HG03354 (cell line): ENCODE measurements around the gene ALDH1A3.

Source experiments
- ATAC-seq: cut with Tn5 transposase; IDR thresholded peaks from one replicate; pipeline ENCODE4 v1.9.1; 2021; ENCODE audit warnings: mild to moderate bottlenecking; ENCODE audit not compliant: unreplicated experiment, poor library complexity, severe bottlenecking

Gene ALDH1A3

DNA sequence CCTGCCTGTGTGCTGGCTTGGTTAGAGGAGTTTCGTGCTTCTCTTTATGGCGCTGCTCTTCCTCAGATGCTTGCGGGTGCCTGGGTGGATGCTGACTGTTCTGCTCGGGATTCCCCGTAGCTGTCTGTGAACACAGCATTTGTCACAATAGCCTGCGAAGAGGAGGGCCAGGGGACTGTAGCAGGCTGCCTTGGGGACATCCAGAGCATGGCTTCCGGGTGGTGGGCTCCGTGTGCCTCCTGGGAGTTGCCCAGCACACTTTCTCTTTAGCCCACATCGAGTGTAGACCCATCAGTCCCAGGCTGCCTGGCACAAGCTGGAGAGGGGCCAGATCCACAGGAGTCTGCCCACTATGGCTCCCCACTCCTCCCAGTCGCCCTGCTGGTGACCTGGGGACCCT lies 61.9 kb downstream of the ALDH1A3 start:
- peak; percentile 53 for ATAC-seq

DNA sequence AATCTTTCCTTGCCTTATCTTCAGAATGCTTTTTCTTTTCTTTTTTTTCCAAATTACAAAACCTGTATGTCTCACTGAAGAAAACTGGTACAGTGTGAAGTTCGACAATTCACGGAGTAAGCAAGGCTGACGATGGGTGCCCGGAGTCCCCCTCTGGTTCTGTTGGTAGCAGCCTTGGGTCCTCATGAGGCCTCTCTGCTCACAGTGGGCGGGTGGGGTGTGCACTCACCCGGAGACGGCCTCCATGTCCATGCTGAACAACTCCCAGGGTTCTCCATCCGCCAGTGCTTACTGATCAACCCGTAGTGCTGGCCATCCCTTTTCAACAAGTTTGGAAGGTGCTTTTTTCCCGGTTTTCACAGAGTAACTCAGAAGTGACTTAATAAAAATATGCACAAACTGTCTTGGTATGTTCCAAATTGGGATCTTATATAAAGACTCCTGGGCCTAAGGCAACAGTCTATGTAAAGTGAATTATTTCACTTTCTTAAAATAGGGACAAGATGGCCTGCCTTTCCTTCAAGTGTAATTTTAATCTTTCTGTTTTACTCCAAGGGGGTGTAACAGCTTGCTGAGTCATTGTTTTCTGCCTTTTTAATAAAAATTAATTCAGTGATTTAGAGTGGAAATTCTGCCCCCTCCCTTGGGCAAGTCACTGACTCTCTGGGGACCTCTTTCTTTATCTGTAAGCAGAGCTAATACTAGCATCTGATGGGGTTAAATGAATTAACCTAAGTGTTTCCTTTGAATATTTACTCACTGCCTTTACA lies 63.2 kb downstream of the ALDH1A3 start:
- no peak for ATAC-seq

- no peak for ATAC-seq
These were observed 64.7 kb downstream of the ALDH1A3 start for GRCh38 chr15:100944244-100944895.

DNA sequence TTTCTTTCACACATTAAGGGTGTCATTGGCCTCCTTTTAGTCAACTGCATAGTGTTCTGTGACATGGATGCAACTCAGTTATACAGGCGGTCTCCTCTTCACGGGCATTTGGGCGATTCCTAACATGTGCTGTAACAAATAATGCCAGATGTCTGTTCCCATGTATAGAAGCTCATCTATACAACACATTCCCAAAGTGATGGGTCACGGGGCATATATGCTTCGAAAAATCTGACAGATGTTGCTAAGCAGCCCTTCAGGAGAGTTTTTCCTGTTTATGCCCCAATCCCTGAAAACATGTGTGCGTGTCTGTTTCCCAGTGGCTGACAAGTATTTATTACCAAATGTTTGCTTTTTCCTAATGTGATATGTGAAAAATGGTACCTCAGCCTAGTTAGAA lies 65.4 kb downstream of the ALDH1A3 start:
- no peak for ATAC-seq

GRCh38 chr15:100947760-100948429 lies 68.3 kb downstream of the ALDH1A3 start:
- ATAC-seq, result no peak

DNA sequence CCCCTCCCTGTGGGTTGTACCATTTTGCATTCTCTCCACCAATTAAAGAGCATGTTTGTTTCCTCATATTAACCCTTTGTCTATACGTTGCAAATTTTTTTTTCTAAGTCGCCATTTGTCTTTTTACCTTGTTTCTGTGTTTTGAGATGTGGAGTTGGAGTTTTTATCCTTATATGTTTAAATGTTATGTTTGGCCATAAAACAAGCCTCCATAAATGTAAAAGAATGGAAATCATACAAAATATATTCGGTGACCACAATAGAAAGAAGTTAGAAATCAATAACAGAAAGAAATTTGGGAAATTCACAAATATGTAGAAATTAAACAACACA lies 68.8 kb downstream of the ALDH1A3 start:
- no peak for ATAC-seq

- no peak for ATAC-seq
These were observed 70.1 kb downstream of the ALDH1A3 start for GRCh38 chr15:100949691-100950090.

DNA sequence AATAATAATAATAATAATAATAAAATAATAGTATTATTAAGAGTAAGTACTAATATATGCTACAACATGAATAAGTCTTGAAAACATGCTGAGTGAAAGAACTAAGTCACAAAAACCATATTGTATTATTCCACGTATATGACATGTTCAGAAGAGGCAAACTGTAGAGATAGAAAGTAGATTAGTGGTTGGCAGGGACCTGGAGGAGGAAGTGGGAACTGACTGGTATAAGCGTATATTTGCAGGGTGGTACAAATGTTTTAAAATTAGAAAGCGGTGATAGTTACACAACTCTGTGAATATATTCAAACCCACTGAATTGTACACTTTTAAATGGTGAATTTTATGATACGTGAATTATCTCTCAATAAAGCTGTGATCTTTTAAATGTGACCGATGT lies 72.3 kb downstream of the ALDH1A3 start:
- no peak for ATAC-seq

DNA sequence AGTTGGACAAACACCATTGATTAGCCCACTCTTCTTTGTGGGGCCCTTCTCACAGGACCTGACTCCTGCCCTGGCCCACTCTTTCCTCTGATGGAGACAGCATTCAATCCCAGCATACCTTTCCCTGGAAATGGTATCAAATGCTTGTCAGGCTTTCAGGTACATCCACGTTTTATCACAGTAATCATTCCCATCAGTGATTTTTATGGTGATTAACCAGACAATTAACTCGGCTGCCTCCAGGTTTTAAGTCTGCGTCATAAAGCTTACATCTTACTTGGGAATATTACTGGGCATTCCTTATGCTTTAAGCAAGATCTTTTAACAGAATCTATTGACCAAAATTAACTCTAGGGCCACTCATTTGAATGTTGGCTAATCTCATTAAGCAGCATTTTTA lies 72.9 kb downstream of the ALDH1A3 start:
- no peak for ATAC-seq

DNA sequence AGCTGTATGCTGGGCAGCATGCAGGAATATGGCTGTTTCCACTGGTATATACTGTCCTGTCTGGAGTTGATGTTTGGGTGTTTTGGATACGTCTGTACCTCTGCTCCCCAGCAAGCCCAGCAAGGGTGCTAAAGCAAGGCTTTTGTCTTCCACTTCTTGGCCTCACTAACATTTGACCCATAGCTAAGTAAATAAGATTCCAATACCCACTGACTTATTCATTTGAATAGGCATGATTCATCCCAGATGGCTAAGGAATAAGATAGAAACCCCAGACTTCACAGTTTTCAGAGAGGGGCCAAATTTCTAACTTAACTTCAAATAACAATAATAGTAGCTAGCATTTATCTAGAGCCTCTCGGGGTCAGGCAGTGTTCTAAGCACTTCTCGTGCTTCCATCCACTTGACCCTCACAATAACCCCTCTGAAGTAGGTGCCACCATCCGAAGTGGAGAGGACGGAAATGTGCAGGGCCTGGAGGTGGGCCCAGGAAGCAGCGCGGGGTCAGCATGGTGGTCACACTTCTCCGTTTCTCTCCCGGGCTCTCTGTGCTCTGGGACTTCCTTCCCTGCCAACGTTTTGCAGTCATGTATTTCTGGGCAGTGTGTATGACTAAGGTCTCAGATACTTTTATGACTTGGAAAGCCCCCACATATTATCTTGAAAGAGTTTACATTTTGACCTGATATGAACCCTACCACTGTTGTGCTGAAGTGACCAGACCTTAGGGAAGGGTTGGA lies 78.9 kb downstream of the ALDH1A3 start:
- ATAC-seq, result no peak

- ATAC-seq, result no peak
These were observed 79.7 kb downstream of the ALDH1A3 start for GRCh38 chr15:100959066-100960050.
